BLaER1 (cell line): ENCODE data around the gene SLC25A39.
"Not testable (repeated sequence)": the region's sequence is repeated elsewhere in the genome, so short reads cannot be mapped to it uniquely, and the experiment has no call there.

ENCODE experiments used
- H3K27ac ChIP-seq: shearing (Covaris generic); formaldehyde crosslinking; 2 replicates; pipeline ENCODE4 v1.8.1; 2022
- H3K27me3 ChIP-seq: shearing (Covaris generic); formaldehyde crosslinking; 2 replicates; pipeline ENCODE4 v1.8.1; 2022
- H3K36me3 ChIP-seq: shearing (Covaris generic); formaldehyde crosslinking; 2 replicates; pipeline ENCODE4 v1.8.1; 2022
- H3K4me1 ChIP-seq: shearing (Covaris generic); formaldehyde crosslinking; 2 replicates; pipeline ENCODE4 v1.8.1; 2022
- H3K4me2 ChIP-seq: shearing (Covaris generic); formaldehyde crosslinking; 2 replicates; pipeline ENCODE4 v1.8.1; 2022
- H3K4me3 ChIP-seq: shearing (Covaris generic); formaldehyde crosslinking; 2 replicates; pipeline ENCODE4 v1.8.1; 2022
- H3K9ac ChIP-seq: shearing (Covaris generic); formaldehyde crosslinking; 2 replicates; pipeline ENCODE4 v1.8.1; 2022
- H3K9me3 ChIP-seq: shearing (Covaris generic); formaldehyde crosslinking; 2 replicates; pipeline ENCODE4 v1.8.1; 2022
- H4K20me1 ChIP-seq: shearing (Covaris generic); formaldehyde crosslinking; 2 replicates; pipeline ENCODE4 v1.8.1; 2022
- Cebpa-rat ChIP-seq: shearing (Covaris generic); IDR thresholded peaks from 2 replicates; pipeline ENCODE4 v1.8.1; 2022

SLC25A39 gene

DNA sequence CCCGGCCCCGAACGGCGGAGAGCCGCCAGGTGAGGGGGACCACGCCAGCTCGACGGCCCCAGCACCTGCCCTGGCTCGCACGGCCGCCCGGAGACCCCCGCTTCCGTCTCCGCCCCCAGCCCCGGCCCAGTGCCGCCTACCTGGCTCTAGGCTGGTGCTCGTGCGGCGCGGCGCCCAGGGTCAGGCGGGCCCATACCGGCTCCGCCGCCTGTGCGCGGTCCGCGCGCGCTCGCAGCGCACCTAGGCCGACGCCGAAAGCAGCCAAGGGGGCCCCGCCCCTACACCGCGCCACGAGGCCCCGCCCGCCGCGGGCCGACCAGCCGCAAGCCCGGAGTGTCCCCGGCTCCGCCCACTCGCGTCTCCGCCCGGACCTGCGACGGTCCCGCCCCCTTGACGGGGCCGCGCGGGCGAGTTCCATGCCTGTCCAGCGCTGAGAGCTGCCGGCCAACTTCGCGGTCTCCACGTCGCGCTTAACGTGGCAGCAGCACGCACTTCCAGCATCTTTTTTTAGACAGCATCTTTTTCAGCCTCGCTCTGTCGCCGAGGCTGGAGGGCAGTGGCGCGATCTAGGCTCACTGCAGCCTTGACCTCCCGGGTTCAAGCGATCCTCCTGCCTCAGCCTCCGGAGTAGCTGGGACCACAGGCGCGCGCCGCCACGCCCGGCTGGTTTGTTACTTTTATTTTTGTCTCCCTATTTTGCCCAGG lies at the start of gene SLC25A39:
TSS of gene SLC25A39 (minus strand) at position 253 of the 705 bp plus-strand sequence. CDS start 1,261 bp downstream, outside the sequence.
- H3K4me1 ChIP-seq, result peaks cover 47% of the 10 kb centered on the region
- peak within 1 kb of the TSS; percentile 99 for H3K4me3 ChIP-seq
- no peaks in the 10 kb centered on the region for H3K27me3 ChIP-seq
- H3K9ac ChIP-seq, result peak within 1 kb of the TSS; percentile 95
- H3K36me3 ChIP-seq, result peaks cover 29% of the 10 kb centered on the region
- TF ChIP-seq Cebpa-rat, result no peak
- no peaks in the 10 kb centered on the region for H3K9me3 ChIP-seq
- peak within 1 kb of the TSS; percentile 93 for H3K27ac ChIP-seq
- H3K4me2 ChIP-seq, result peak within 1 kb of the TSS; percentile 87
- peaks cover 38% of the 10 kb centered on the region for H4K20me1 ChIP-seq

GRCh38 chr17:44372036-44372435 lies 47.4 kb upstream of the SLC25A39 start:
- H3K4me2 ChIP-seq, result no peak overlapping the region
- no peak for TF ChIP-seq Cebpa-rat

DNA sequence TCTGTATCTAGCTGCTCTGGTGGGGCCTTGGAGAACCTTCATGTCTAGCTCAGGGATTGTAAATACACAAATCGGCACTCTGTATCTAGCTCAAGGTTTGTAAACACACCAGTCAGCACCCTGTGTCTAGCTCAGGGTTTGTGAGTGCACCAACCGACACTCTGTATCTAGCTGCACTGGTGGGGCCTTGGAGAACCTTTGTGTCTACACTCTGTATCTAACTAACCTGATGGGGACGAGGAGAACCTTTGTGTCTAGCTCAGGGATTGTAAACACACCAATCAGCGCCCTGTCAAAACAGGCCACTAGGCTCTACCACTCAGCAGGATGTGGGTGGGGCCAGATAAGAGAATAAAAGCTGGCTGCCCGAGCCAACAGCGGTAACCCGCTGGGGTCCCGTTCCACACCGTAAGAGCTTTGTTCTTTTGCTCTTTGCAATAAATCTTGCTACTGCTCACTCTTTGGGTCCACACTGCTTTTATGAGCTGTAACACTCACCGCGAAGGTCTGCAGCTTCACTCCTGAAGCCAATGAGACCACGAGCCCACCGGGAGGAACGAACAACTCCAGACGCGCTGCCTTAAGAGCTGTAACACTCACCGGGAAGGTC lies 44.9 kb upstream of the SLC25A39 start:
- not testable (repeated sequence) for H3K4me1 ChIP-seq, H3K27ac ChIP-seq, H4K20me1 ChIP-seq, H3K27me3 ChIP-seq, H3K36me3 ChIP-seq, H3K9ac ChIP-seq, H3K4me2 ChIP-seq, H3K9me3 ChIP-seq, H3K4me3 ChIP-seq

More at GRCh38 chr17:44372036-44372435, 47.4 kb upstream of the SLC25A39 start:
- peaks cover 20% of the 10 kb centered on the region for H3K4me1 ChIP-seq
- no peak overlapping the region for H3K27ac ChIP-seq
- no peak overlapping the region for H3K4me3 ChIP-seq
- H3K27me3 ChIP-seq, result no peaks in the 10 kb centered on the region
- H3K36me3 ChIP-seq, result no peaks in the 10 kb centered on the region
- H3K9me3 ChIP-seq, result no peaks in the 10 kb centered on the region
- no peak overlapping the region for H3K9ac ChIP-seq
- no peaks in the 10 kb centered on the region for H4K20me1 ChIP-seq

DNA sequence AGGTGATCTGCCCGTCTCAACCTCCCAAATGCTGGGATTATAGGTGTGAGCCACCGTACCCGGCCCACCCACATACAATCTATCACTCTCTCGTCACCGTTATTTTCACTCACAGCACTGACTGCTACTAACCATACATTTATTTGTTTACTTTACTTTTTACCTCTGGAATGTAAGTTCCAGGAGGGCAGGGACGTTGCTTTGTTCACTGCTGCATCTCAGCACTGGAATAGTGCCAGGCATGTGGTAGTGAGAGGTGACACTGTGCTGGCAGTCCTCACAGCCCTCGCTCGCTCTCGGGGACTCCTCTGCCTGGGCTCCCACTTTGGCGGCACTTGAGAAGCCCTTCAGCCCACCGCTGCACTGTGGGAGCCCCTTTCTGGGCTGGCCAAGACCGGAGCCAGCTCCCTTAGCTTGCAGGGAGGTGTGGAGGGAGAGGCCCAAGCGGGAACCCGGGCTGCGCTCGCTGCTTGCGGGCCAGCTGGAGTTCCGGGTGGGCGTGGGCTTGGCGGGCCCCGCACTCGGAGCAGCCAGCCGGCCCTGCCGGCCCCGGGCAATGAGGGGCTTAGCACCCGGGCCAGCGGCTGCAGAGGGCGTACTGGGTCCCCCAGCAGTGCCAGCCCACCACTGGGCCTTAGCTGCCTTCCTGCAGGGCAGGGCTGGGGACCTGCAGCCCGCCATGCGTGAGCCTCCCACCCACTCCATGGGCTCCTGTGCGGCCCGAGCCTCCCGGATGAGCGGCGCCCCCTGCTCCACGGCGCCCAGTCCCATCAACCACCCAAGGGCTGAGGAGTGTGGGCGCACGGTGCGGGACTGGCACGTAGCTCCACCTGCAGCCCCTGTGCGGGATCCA lies 44.0 kb upstream of the SLC25A39 start:
- H3K27me3 ChIP-seq, H3K9ac ChIP-seq, H4K20me1 ChIP-seq, H3K9me3 ChIP-seq, H3K36me3 ChIP-seq, H3K4me1 ChIP-seq, H3K4me3 ChIP-seq, H3K27ac ChIP-seq, H3K4me2 ChIP-seq: not testable (repeated sequence)

DNA sequence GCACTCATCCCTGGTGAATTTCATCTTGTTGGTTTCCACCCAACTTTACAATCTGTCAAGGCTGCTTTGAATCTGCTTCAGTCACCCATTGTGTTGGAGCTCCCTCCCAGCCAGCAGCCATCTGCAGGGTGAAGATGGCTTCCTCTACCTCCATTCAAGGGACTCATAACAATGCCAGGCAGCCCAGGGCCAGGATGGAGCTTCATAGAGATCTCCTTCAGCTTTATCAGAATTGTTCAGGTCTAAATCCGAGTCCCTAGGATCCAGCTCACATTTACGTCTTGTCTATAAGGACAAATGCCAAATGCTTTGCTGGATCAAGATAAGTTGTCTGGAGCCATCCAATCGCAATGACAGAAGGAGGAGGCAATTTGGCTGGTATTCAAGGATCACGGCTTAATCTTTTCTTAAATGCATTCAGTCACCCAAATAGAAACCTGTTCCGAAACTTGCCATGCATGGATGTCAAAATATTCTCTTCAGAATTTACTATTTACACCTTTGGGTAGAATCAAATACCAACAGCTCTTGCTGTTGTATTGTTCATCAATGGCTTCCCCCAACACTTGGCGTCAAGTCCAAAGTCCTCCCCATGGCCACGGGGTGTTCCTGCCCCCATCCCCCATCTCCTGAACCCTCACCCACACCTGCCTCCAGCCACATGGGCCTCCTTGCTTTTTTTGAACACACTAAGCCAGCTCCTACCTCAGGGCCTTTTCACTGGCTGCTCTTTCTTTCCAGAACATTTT lies 42.8 kb upstream of the SLC25A39 start:
- no peaks in the 10 kb centered on the region for H3K9me3 ChIP-seq
- peaks cover 2% of the 10 kb centered on the region for H4K20me1 ChIP-seq
- no peak overlapping the region for H3K27ac ChIP-seq
- H3K4me3 ChIP-seq, result no peak overlapping the region
- no peaks in the 10 kb centered on the region for H3K36me3 ChIP-seq
- TF ChIP-seq Cebpa-rat, result no peak
- H3K9ac ChIP-seq, result no peak overlapping the region
- peaks cover 5% of the 10 kb centered on the region for H3K4me1 ChIP-seq
- no peaks in the 10 kb centered on the region for H3K27me3 ChIP-seq
- H3K4me2 ChIP-seq, result no peak overlapping the region

DNA sequence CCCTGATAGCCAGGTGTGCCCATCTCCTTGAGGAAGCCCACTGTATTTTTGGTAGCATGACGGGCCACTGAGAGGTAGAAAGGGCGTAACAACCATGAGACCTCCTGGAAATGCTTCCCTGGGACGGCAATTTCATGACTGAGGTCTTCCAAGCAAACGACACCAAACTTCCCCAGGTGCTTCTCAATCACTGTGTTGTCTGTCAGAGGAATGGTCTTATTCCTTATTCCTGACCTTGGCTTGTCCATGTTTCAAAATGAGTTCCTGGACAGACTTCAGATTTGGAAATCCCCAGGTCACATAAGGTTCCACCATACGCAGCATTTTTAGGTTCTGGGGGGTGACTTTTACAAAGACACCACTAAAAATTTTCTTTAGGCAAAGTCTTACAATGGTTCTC lies 40.4 kb upstream of the SLC25A39 start:
- not testable (repeated sequence) for H3K9ac ChIP-seq, H3K4me2 ChIP-seq, H3K27ac ChIP-seq, H3K36me3 ChIP-seq, H3K9me3 ChIP-seq, H3K27me3 ChIP-seq, H3K4me3 ChIP-seq
- Histone ChIP-seq H4K20me1 (peaks cover 25% of the 10 kb centered on the region), H3K4me1 (peaks cover 28% of the 10 kb centered on the region)

DNA sequence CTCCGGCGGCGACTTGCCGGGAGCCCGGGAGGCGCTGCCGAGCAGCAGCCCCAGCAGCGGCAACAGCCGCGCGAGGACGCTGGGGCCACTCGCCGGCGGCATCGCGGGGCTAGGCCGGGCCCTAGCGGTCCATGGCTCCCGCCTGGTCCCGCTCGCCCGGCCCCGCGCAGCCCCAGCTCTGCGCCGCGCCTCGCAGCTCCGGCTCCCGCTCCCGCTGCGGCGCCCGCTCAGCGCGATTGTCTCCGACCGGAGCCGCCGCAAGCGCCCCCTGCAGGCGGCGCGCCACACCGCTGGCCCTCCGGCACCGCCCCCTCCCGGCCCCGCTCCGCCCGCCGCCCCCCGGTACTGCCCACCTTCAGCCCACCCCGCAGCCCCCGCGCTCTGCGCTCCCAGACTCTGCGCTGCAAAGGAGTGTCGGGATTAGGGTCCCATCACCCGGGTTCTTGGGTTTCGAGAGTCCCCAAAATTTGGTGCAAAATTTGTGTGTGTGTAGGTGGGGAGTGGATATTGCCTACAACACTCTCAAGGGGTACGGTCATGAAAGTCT lies 39.1 kb upstream of the SLC25A39 start, which contains the start of gene FAM171A2:
TSS of gene FAM171A2 (minus strand) at position 241 of the 547 bp plus-strand sequence. CDS start at position 102, 139 bp downstream.
- Histone ChIP-seq H3K4me3 (peak within 1 kb of the TSS; percentile 92), H3K4me1 (peaks cover 39% of the 10 kb centered on the region), H3K36me3 (0 out of 2 replicates have a peak, but pooled peaks cover 6% of the 10 kb centered on the region), H3K9ac (peak within 1 kb of the TSS; percentile 91), H3K4me2 (peak within 1 kb of the TSS; percentile 88), H3K27ac (peak within 1 kb of the TSS; percentile 86), H3K27me3 (no peaks in the 10 kb centered on the region), H4K20me1 (peaks cover 37% of the 10 kb centered on the region), H3K9me3 (no peaks in the 10 kb centered on the region)
- no peak for TF ChIP-seq Cebpa-rat

DNA sequence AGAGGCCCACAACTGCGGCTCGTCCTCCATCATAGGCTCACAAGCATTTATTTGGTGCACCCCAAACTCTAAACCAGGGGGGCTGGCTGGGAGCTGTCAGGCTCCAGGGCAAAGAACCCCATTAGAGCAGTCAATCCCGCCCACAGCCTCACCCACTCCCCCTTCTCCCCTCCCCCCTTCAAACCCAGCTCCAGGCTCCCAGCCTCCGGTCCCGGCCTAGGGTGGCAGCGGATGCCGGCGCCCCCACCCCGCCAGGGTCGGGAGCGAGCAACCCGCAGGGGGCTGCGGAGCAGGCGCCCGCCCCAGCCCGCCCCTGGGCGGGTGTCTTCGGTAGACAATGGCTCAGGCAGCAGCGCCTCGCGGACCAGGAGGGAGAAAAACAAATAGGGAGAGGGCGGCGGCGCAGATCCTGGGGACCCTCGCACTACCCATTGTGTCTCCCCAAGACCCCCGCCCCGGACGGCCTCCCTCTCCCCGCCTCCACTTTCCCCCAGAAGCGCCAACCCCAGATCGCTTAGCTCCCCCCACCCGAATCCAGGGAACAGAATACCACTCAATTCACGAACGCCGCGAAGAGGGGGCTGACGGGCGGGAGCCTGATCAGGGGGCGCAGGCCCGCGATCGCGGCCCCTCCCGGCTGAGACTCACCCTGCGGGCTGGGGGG lies 38.5 kb upstream of the SLC25A39 start:
- Histone ChIP-seq H3K4me2 (peak overlapping the region; percentile 88), H4K20me1 (peaks cover 43% of the 10 kb centered on the region), H3K27me3 (no peaks in the 10 kb centered on the region), H3K27ac (peak overlapping the region; percentile 86), H3K9me3 (no peaks in the 10 kb centered on the region), H3K4me3 (peak overlapping the region; percentile 92), H3K9ac (peak overlapping the region; percentile 91), H3K36me3 (0 out of 2 replicates have a peak, but pooled peaks cover 10% of the 10 kb centered on the region), H3K4me1 (peaks cover 45% of the 10 kb centered on the region)
- TF ChIP-seq Cebpa-rat, result no peak
